K562 (cell line): ENCODE measurements around the gene LYST. TPM values are rescaled to one million over a fixed set of nuclear protein-coding genes. Genes with fewer than 3 reads are reported as not detected.

Source experiments
- ATAC-seq: fragments of 200-7000 bp; cut with Tn5 transposase; 3 replicates; pipeline ENCODE4 v1.9.1; 2020; ENCODE audit warnings: moderate library complexity
- BruUV-seq: library from RNA; stranded (reverse); fragments of 400-500 nt; replicated peaks from 2 replicates; lab custom pipeline; 2021; lab: Mats Ljungman, UMichigan
- CTCF ChIA-PET: fragments of 300-600 bp; formaldehyde crosslinking; extraction: SDS; loops from one replicate; lab custom pipeline; 2021; ENCODE audit warnings: low intra/inter-chr PET ratio; lab: Yijun Ruan, JAX
- POLR2A ChIA-PET: fragments of 300-600, 350-650 bp; sonication (Branson Sonifier 250); formaldehyde crosslinking; extraction: SDS; loops from one replicate; lab custom pipeline; 2021; ENCODE audit warnings: antibody characterized with exemption, inconsistent platforms; lab: Yijun Ruan, JAX
- DNase-seq, 4 experiments: peaks; one replicate each; pipeline versions ENCODE4 v3.0.0 to v3.0.0-alpha.2; 2011 to 2018; ENCODE audit warnings: low spot score in 3 of 4, mixed read lengths in 3 of 4; ENCODE audit errors: extremely low read depth in 1 of 4
- FAIRE-seq: peaks from 2 replicates; lab custom pipeline; 2011; peaks lifted over from hg19 to GRCh38; lab: Jason Lieb, UNC
- H2AFZ ChIP-seq: 2 replicates; pipeline ENCODE4 v1.6.0; 2011; ENCODE audit warnings: low read depth, low read length, control low read depth, inconsistent platforms
- H3K27ac ChIP-seq: fragments of 200-600 bp; 3 replicates; pipeline ENCODE4 v1.8.0; 2011; ENCODE audit warnings: low read depth, mild to moderate bottlenecking, control low read depth, inconsistent platforms, low read length, moderate library complexity, mixed read lengths; ENCODE audit errors: extremely low read depth
- H3K27me3 ChIP-seq, 2 experiments: fragments of 300-600 bp in 1 of 2; 2 replicates in 1 of 2; 3 replicates in 1 of 2; pipeline versions ENCODE4 v1.6.0 to v1.8.0; 2011; ENCODE audit warnings: inconsistent platforms in 2 of 2, low read length in 2 of 2, mild to moderate bottlenecking in 1 of 2, mixed read lengths in 1 of 2, moderate library complexity in 1 of 2; ENCODE audit not compliant: control insufficient read depth in 2 of 2, insufficient read depth in 2 of 2
- H3K36me3 ChIP-seq: fragments of 300-600 bp; 3 replicates; pipeline ENCODE4 v1.8.0; 2011; ENCODE audit warnings: mild to moderate bottlenecking, low read length, inconsistent platforms; ENCODE audit not compliant: control insufficient read depth, insufficient read depth
- H3K4me1 ChIP-seq, 2 experiments: fragments of 200-600 bp in 1 of 2; replicated peaks in 1 of 2; 2 replicates in 1 of 2; 3 replicates in 1 of 2; pipeline versions ENCODE4 v1.5.1 to v1.8.0; 2011; ENCODE audit warnings: inconsistent platforms in 2 of 2, low read length in 2 of 2, mild to moderate bottlenecking in 1 of 2, mixed read lengths in 1 of 2, moderate library complexity in 1 of 2; ENCODE audit not compliant: control insufficient read depth in 2 of 2, insufficient read depth in 2 of 2
- H3K4me2 ChIP-seq: 2 replicates; pipeline ENCODE4 v1.6.1; 2011; ENCODE audit warnings: low read length, control low read depth, inconsistent platforms, mixed read lengths; ENCODE audit not compliant: insufficient read depth
- H3K4me3 ChIP-seq: fragments of 200-600 bp; sonication (generic), shearing (Covaris generic); 2 replicates; pipeline ENCODE4 v1.5.1; 2016; ENCODE audit warnings: control low read depth, inconsistent platforms
- H3K79me2 ChIP-seq: fragments of 200-600 bp; 3 replicates; pipeline ENCODE4 v1.8.0; 2011; ENCODE audit warnings: low read length, inconsistent platforms; ENCODE audit not compliant: control insufficient read depth, insufficient read depth
- H3K9ac ChIP-seq, 2 experiments: 2 replicates each; pipeline versions ENCODE4 v1.6.0 to v1.6.1; 2011; ENCODE audit warnings: low read depth in 2 of 2, low read length in 2 of 2, control low read depth in 1 of 2, inconsistent platforms in 1 of 2, mild to moderate bottlenecking in 1 of 2, mixed read lengths in 1 of 2; ENCODE audit not compliant: insufficient read depth in 1 of 2
- H3K9me1 ChIP-seq: one replicate; pipeline ENCODE4 v1.6.0; 2011; ENCODE audit warnings: inconsistent platforms, mild to moderate bottlenecking, low read length, moderate library complexity; ENCODE audit not compliant: control insufficient read depth, insufficient read depth
- H3K9me3 ChIP-seq: replicated peaks from 2 replicates; pipeline ENCODE4 v1.5.1; 2011; ENCODE audit warnings: low read depth, low read length, inconsistent platforms; ENCODE audit not compliant: control insufficient read depth, insufficient read depth
- H4K20me1 ChIP-seq: replicated peaks from 2 replicates; pipeline ENCODE4 v1.6.1; 2011; ENCODE audit warnings: low read length, inconsistent platforms, mixed read lengths; ENCODE audit not compliant: control insufficient read depth, insufficient read depth
- CBX5 ChIP-seq: IDR thresholded peaks from 2 replicates; pipeline ENCODE4 v1.6.1; 2014; ENCODE audit warnings: low read depth, borderline replicate concordance
- CEBPG ChIP-seq, 3 experiments: fragments of 200-800 bp in 1 of 3; sonication (Bioruptor generic) in 1 of 3; sonication (generic) in 1 of 3; formaldehyde crosslinking in 1 of 3; IDR thresholded peaks in 2 of 3; conservative IDR thresholded peaks in 1 of 3; 2 replicates each; pipeline versions ENCODE4 v1.6.1 to v1.8.0; 2016 to 2022; ENCODE audit warnings: missing compliant biosample characterization in 2 of 3, missing genetic modification characterization in 2 of 3, mild to moderate bottlenecking in 1 of 3, missing genetic modification reagents in 1 of 3
- ZNF644 ChIP-seq: fragments of 200-800 bp; sonication (Bioruptor generic); IDR thresholded peaks from 2 replicates; pipeline ENCODE4 v1.6.1; 2016; ENCODE audit warnings: low read depth, missing genetic modification characterization, missing compliant biosample characterization
- WGBS: fragments of 100-300 bp; shearing (Covaris generic); methylation state at CpG from one replicate; pipeline ENCODE4 v1.1.6; 2016; ENCODE audit warnings: low coverage, mixed read lengths; ENCODE audit not compliant: insufficient coverage; ENCODE audit errors: missing lambda C conversion rate; 5-methylcytosine and 5-hydroxymethylcytosine counted together
- in situ Hi-C: fragments of 300-500 bp; cut with MboI; formaldehyde crosslinking; loops from 4 replicates; pipeline ENCODE4 v1.15.0; 2018; ENCODE audit warnings: inconsistent platforms, mixed read lengths
- intact Hi-C: fragments of 100-400 bp; cut with micrococcal nuclease; formaldehyde crosslinking; loops from 2 replicates; pipeline ENCODE4 v1.14.2; 2022
- polyA plus RNA-seq, 8 experiments: library from polyadenylated mRNA; depleted of rRNA in 4 of 8; stranded (reverse) in 5 of 8; unstranded in 3 of 8; fragments of >200 nt; fragmentation: Nextera tagmentation in 2 of 8; fragmentation: Illumina TruSeq in 1 of 8; extraction: Ambion mirVana in 2 of 8; extraction: Trizol in 1 of 8; gene quantifications; 2 replicates each; pipeline versions ENCODE4 v1.2.1 to v1.2.3, GENCODE V29; 2011 to 2014; ENCODE audit warnings: inconsistent platforms in 1 of 8, missing spikeins in 1 of 8
- total RNA-seq, 7 experiments: library from RNA; depleted of rRNA in 6 of 7; stranded (reverse); fragments of >200 nt in 6 of 7; fragmentation: Illumina TruSeq in 2 of 7; extraction: Trizol in 2 of 7; gene quantifications; 2 replicates each; pipeline versions ENCODE4 v1.2.1 to v1.2.3, GENCODE V29; 2011 to 2021; ENCODE audit warnings: low replicate concordance in 1 of 7
- TF ChIP-seq, protein P1 (sequence below): fragments of 250-450 bp; sonication (Bioruptor Pico); IDR thresholded peaks from 2 replicates; pipeline ENCODE4 v1.4.0; 2020
- TF ChIP-seq, protein P2 (sequence below): fragments of 450-650 bp; formaldehyde crosslinking; IDR thresholded peaks from 2 replicates; pipeline ENCODE4 v1.4.0; 2022; ENCODE audit warnings: mild to moderate bottlenecking, moderate library complexity

Gene LYST
- total and polyA plus RNA-seq, 9 of the 15 experiments (the other 6 are each of a cell fraction or from before 2014, with no cell fraction given), result 0.73 to 2.4 (median 1.4) TPM

DNA sequence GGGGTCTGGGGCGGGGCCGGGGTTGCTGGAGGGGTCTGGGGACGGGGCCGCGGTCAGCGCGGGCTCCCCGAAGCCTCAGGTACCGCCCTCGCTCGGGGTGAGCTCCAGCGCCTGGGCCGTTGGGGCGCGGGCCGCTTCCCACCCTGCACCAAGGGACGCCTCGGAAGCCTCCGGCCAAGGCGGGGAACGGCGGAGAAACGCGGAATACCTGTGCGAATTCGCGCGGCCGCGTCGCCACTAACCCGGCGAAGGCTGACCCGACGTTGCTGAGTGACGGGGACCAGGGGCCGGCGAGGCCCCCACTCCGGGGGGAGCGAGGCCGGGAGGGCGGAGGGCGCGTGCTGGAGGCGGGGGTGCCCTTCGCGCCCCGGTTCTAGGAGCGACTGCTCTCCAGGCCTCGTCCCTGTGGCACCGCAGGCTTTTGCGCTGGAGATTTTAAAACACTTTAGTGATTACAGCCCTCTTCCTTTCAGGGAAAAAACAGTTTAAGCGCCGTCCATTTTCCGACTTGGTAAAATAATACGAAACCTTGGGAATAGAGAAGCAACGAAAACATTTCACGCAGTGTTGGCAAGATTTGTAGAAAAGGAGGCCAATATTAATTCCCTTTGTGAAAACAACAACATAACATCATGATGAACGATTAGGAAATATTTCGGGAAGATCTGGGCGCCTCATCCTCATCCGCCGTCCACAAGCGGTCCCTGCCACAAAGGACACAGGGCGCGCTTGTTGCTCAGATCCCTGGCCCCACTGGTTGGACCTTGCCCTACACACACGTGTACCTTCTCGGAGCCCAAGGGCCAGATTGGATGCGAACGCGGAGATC, 216.2 kb downstream of the LYST start:
- no peaks in the 10 kb centered on the region for H3K9me1 ChIP-seq
- H3K27ac ChIP-seq, result no peak overlapping the region
- no peak for DNase-seq
- no peak for FAIRE-seq
- no peaks in the 10 kb centered on the region for H4K20me1 ChIP-seq
- no peak for ATAC-seq
- POLR2A ChIA-PET, result interaction anchor here (0.5 kb wide), 1 partner anchor 137 kb away, joined by 3 read pairs; no protein-coding TSS in a partner anchor
- TF ChIP-seq, protein P1, sequence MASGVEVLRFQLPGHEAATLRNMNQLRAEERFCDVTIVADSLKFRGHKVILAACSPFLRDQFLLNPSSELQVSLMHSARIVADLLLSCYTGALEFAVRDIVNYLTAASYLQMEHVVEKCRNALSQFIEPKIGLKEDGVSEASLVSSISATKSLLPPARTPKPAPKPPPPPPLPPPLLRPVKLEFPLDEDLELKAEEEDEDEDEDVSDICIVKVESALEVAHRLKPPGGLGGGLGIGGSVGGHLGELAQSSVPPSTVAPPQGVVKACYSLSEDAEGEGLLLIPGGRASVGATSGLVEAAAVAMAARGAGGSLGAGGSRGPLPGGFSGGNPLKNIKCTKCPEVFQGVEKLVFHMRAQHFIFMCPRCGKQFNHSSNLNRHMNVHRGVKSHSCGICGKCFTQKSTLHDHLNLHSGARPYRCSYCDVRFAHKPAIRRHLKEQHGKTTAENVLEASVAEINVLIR, result no peak
- TF ChIP-seq CBX5 (no peak), ZNF644 (tag) (no peak), CEBPG (CRISPR knock-in tag; IDR thresholded peaks at IDR 0.05) (no peak), CEBPG (tag; conservative IDR thresholded peaks at IDR 0.05 in 1 of 2, IDR thresholded peaks at IDR 0.05 in 1 of 2) (no peak)
- TF ChIP-seq, protein P2, sequence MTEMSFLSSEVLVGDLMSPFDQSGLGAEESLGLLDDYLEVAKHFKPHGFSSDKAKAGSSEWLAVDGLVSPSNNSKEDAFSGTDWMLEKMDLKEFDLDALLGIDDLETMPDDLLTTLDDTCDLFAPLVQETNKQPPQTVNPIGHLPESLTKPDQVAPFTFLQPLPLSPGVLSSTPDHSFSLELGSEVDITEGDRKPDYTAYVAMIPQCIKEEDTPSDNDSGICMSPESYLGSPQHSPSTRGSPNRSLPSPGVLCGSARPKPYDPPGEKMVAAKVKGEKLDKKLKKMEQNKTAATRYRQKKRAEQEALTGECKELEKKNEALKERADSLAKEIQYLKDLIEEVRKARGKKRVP (CRISPR knock-in tag), result no peak
- TF ChIP-seq, all 486 proteins: peak for 0
- H3K36me3 ChIP-seq, result no peaks in the 10 kb centered on the region
- peaks cover 13 to 42% of the 10 kb centered on the region in 2 experiments for H3K27me3 ChIP-seq
- in situ Hi-C loops (no loop called here), intact Hi-C loops (no loop called here)
- no peak overlapping the region for H2AFZ ChIP-seq
- 76% methylated on average over 36 of the region's 71 CpGs for WGBS
- no peaks in the 10 kb centered on the region for H3K79me2 ChIP-seq
- BruUV-seq, result no TSS peak
- no peaks in the 10 kb centered on the region for H3K9me3 ChIP-seq
- CTCF ChIA-PET, result no interaction called here
- peaks cover 0 to 10% of the 10 kb centered on the region in 2 experiments; a peak in 1 of 5 replicates for H3K4me1 ChIP-seq
- H3K4me2 ChIP-seq, result no peak overlapping the region
- H3K9ac ChIP-seq, result no peak overlapping the region
- no peak overlapping the region for H3K4me3 ChIP-seq
